ENCODE data around the gene PDAP1.
A peak's percentile ranks its signal among the peaks of the same experiment; 100 is the strongest.
"Not testable (repeated sequence)": the region's sequence is repeated elsewhere in the genome, so short reads cannot be mapped to it uniquely, and the experiment has no call there.

PDAP1 gene

GRCh38 chr7:99383791-99384370 lies 24.5 kb downstream of the PDAP1 start:
- peaks cover 32% of the 10 kb centered on the region for H3K36me3 ChIP-seq (ENCODE audit: insufficient read depth, low read length)
- WGBS = 96% methylated on average over 13 of the region's 13 CpGs

GRCh38 chr7:99383203-99383602 lies 25.2 kb downstream of the PDAP1 start:
- H3K9me3 ChIP-seq (ENCODE audit: insufficient read depth, low read depth, low read length) = no peaks in the 10 kb centered on the region
- H3K27ac ChIP-seq (ENCODE audit: low read depth, low read length) = no peak overlapping the region
- H3K36me3 ChIP-seq (ENCODE audit: insufficient read depth, low read length) = peaks cover 28% of the 10 kb centered on the region
- no peaks in the 10 kb centered on the region for H3K27me3 ChIP-seq (ENCODE audit: insufficient read depth, low read length)
- 97% methylated on average over 10 of the region's 10 CpGs for WGBS
- H3K4me1 ChIP-seq (ENCODE audit: insufficient read depth, low read length) = no peaks in the 10 kb centered on the region
- H3K4me3 ChIP-seq (ENCODE audit: low read length) = no peak overlapping the region
- no peak overlapping the region for H3K9ac ChIP-seq (ENCODE audit: low read depth, low read length)

More at GRCh38 chr7:99383791-99384370, 24.5 kb downstream of the PDAP1 start:
- H3K27me3 ChIP-seq (ENCODE audit: insufficient read depth, low read length) = no peaks in the 10 kb centered on the region
- no peaks in the 10 kb centered on the region for H3K9me3 ChIP-seq (ENCODE audit: insufficient read depth, low read depth, low read length)
- H3K4me3 ChIP-seq (ENCODE audit: low read length) = no peak overlapping the region
- H3K4me1 ChIP-seq (ENCODE audit: insufficient read depth, low read length) = no peaks in the 10 kb centered on the region
- H3K9ac ChIP-seq (ENCODE audit: low read depth, low read length) = no peak overlapping the region
- no peak overlapping the region for H3K27ac ChIP-seq (ENCODE audit: low read depth, low read length)

- WGBS = 93% methylated on average over 7 of the region's 7 CpGs
- Histone ChIP-seq H3K4me3 (ENCODE audit: low read length) (no peak overlapping the region), H3K9ac (ENCODE audit: low read depth, low read length) (no peak overlapping the region), H3K36me3 (ENCODE audit: insufficient read depth, low read length) (peaks cover 23% of the 10 kb centered on the region), H3K27me3 (ENCODE audit: insufficient read depth, low read length) (no peaks in the 10 kb centered on the region), H3K9me3 (ENCODE audit: insufficient read depth, low read depth, low read length) (no peaks in the 10 kb centered on the region), H3K4me1 (ENCODE audit: insufficient read depth, low read length) (no peaks in the 10 kb centered on the region), H3K27ac (ENCODE audit: low read depth, low read length) (no peak overlapping the region)
Observed at GRCh38 chr7:99381664-99382075, 26.7 kb downstream of the PDAP1 start.

- Histone ChIP-seq H3K9ac (ENCODE audit: low read depth, low read length) (no peak overlapping the region), H3K27ac (ENCODE audit: low read depth, low read length) (no peak overlapping the region), H3K27me3 (ENCODE audit: insufficient read depth, low read length) (no peaks in the 10 kb centered on the region), H3K4me1 (ENCODE audit: insufficient read depth, low read length) (no peaks in the 10 kb centered on the region), H3K4me3 (ENCODE audit: low read length) (no peak overlapping the region), H3K9me3 (ENCODE audit: insufficient read depth, low read depth, low read length) (no peaks in the 10 kb centered on the region), H3K36me3 (ENCODE audit: insufficient read depth, low read length) (peaks cover 17% of the 10 kb centered on the region)
- 95% methylated on average over 16 of the region's 16 CpGs for WGBS
Observed at GRCh38 chr7:99380823-99381663, 27.4 kb downstream of the PDAP1 start.

- 86% methylated on average over 11 of the region's 12 CpGs for WGBS
- no peak overlapping the region for H3K4me3 ChIP-seq (ENCODE audit: low read length)
Observed at GRCh38 chr7:99380032-99380822, 28.2 kb downstream of the PDAP1 start.

GRCh38 chr7:99379693-99380031 lies 28.7 kb downstream of the PDAP1 start:
- peaks cover 17% of the 10 kb centered on the region for H3K36me3 ChIP-seq (ENCODE audit: insufficient read depth, low read length)
- H3K27ac ChIP-seq (ENCODE audit: low read depth, low read length); H3K27me3 ChIP-seq (ENCODE audit: insufficient read depth, low read length); H3K9me3 ChIP-seq (ENCODE audit: insufficient read depth, low read depth, low read length); H3K9ac ChIP-seq (ENCODE audit: low read depth, low read length); H3K4me1 ChIP-seq (ENCODE audit: insufficient read depth, low read length); H3K4me3 ChIP-seq (ENCODE audit: low read length): not testable (repeated sequence)
- 93% methylated on average over 7 of the region's 7 CpGs for WGBS

More at GRCh38 chr7:99380032-99380822, 28.2 kb downstream of the PDAP1 start:
- no peak overlapping the region for H3K27ac ChIP-seq (ENCODE audit: low read depth, low read length)
- H3K4me1 ChIP-seq (ENCODE audit: insufficient read depth, low read length) = no peaks in the 10 kb centered on the region
- H3K36me3 ChIP-seq (ENCODE audit: insufficient read depth, low read length) = peaks cover 17% of the 10 kb centered on the region
- no peaks in the 10 kb centered on the region for H3K27me3 ChIP-seq (ENCODE audit: insufficient read depth, low read length)
- no peaks in the 10 kb centered on the region for H3K9me3 ChIP-seq (ENCODE audit: insufficient read depth, low read depth, low read length)
- H3K9ac ChIP-seq (ENCODE audit: low read depth, low read length) = 0 out of 2 replicates have a peak overlapping the region, but pooled peaks have one; percentile 27

GRCh38 chr7:99379043-99379577 lies 29.3 kb downstream of the PDAP1 start:
- no peak overlapping the region for H3K9ac ChIP-seq (ENCODE audit: low read depth, low read length)
- H3K4me3 ChIP-seq (ENCODE audit: low read length) = no peak overlapping the region
- peaks cover 17% of the 10 kb centered on the region for H3K36me3 ChIP-seq (ENCODE audit: insufficient read depth, low read length)

GRCh38 chr7:99375070-99375807 lies 33.2 kb downstream of the PDAP1 start:
- no peak overlapping the region for H3K27ac ChIP-seq (ENCODE audit: low read depth, low read length)
- WGBS = 6% methylated on average over 57 of the region's 58 CpGs
- H3K27me3 ChIP-seq (ENCODE audit: insufficient read depth, low read length) = no peaks in the 10 kb centered on the region
- H3K4me3 ChIP-seq (ENCODE audit: low read length) = peak overlapping the region; percentile 91
- H3K9me3 ChIP-seq (ENCODE audit: insufficient read depth, low read depth, low read length) = no peaks in the 10 kb centered on the region
- no peaks in the 10 kb centered on the region for H3K4me1 ChIP-seq (ENCODE audit: insufficient read depth, low read length)
- H3K9ac ChIP-seq (ENCODE audit: low read depth, low read length) = peak overlapping the region; percentile 24; the same call in 1 of the 2 replicates
- peaks cover 7% of the 10 kb centered on the region for H3K36me3 ChIP-seq (ENCODE audit: insufficient read depth, low read length)

More at GRCh38 chr7:99379043-99379577, 29.3 kb downstream of the PDAP1 start:
- no peaks in the 10 kb centered on the region for H3K9me3 ChIP-seq (ENCODE audit: insufficient read depth, low read depth, low read length)
- no peaks in the 10 kb centered on the region for H3K27me3 ChIP-seq (ENCODE audit: insufficient read depth, low read length)
- no peak overlapping the region for H3K27ac ChIP-seq (ENCODE audit: low read depth, low read length)
- H3K4me1 ChIP-seq (ENCODE audit: insufficient read depth, low read length) = no peaks in the 10 kb centered on the region
- 80% methylated on average over 7 of the region's 7 CpGs for WGBS

GRCh38 chr7:99374111-99375064 lies 34.0 kb downstream of the PDAP1 start, which contains the start of gene ARPC1B:
Gene ARPC1B (plus strand): TSS chr7:99374730. CDS start chr7:99385715, 10,985 bp downstream.
- Histone ChIP-seq H3K9ac (ENCODE audit: low read depth, low read length) (peak within 1 kb of the TSS; percentile 85), H3K36me3 (ENCODE audit: insufficient read depth, low read length) (peaks cover 7% of the 10 kb centered on the region), H3K4me1 (ENCODE audit: insufficient read depth, low read length) (no peaks in the 10 kb centered on the region), H3K27me3 (ENCODE audit: insufficient read depth, low read length) (no peaks in the 10 kb centered on the region), H3K4me3 (ENCODE audit: low read length) (peak within 1 kb of the TSS; percentile 91), H3K27ac (ENCODE audit: low read depth, low read length) (peak within 1 kb of the TSS; percentile 80), H3K9me3 (ENCODE audit: insufficient read depth, low read depth, low read length) (no peaks in the 10 kb centered on the region)
- 1% methylated on average over 95 of the region's 95 CpGs for WGBS

Data from HUES64 (cell line).